GM10248 (cell line): ENCODE results near the gene KPNA5.
A peak's percentile ranks its signal among the peaks of the same experiment; 100 is the strongest.

Source experiments
- CTCF ChIA-PET: fragments of 300-600 bp; sonication (Branson Sonifier 250); formaldehyde crosslinking; extraction: SDS; loops from one replicate; lab custom pipeline; 2021; ENCODE audit warnings: antibody characterized with exemption; lab: Yijun Ruan, JAX
- POLR2A ChIA-PET: fragments of 350-650 bp; sonication (Branson Sonifier 250); formaldehyde crosslinking; extraction: SDS; loops from one replicate; lab custom pipeline; 2020; ENCODE audit warnings: antibody characterized with exemption; lab: Yijun Ruan, JAX
- DNase-seq: peaks from one replicate; pipeline ENCODE4 v3.0.0; 2012; ENCODE audit errors: extremely low spot score
- TF ChIP-seq, protein P1 (sequence below): IDR thresholded peaks from 2 replicates; pipeline ENCODE4 v1.5.1; 2012; ENCODE audit warnings: mild to moderate bottlenecking, low read depth; ENCODE audit errors: extremely low read depth, missing control alignments, control extremely low read depth

Gene KPNA5

DNA sequence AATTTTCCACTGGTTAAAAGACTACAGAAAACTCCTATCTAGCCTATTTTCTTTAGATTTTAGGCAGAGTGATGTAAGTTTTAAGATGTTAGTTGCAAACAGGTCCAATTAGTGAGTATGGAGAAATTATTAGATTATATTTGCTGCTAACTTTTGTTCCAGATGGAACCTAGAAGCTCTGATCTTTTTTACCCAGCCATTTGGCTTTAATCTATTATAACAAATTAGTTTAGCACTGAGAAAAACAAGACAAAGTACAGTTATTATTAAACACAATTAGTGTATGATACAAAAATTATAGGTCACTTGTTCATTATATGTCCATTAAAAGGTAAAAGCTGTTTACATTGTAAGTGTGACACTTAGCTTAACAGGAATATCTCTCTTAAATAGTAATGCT, 82.0 kb downstream of the KPNA5 start:
- ChIA-PET CTCF (interaction anchor here (0.6 to 0.8 kb wide), 2 partner anchors 14 to 16 kb away, joined by 3 read pairs; no protein-coding TSS in a partner anchor), POLR2A (no interaction called here)
- TF ChIP-seq, protein P1, sequence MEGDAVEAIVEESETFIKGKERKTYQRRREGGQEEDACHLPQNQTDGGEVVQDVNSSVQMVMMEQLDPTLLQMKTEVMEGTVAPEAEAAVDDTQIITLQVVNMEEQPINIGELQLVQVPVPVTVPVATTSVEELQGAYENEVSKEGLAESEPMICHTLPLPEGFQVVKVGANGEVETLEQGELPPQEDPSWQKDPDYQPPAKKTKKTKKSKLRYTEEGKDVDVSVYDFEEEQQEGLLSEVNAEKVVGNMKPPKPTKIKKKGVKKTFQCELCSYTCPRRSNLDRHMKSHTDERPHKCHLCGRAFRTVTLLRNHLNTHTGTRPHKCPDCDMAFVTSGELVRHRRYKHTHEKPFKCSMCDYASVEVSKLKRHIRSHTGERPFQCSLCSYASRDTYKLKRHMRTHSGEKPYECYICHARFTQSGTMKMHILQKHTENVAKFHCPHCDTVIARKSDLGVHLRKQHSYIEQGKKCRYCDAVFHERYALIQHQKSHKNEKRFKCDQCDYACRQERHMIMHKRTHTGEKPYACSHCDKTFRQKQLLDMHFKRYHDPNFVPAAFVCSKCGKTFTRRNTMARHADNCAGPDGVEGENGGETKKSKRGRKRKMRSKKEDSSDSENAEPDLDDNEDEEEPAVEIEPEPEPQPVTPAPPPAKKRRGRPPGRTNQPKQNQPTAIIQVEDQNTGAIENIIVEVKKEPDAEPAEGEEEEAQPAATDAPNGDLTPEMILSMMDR: no peak
- no peak for DNase-seq

DNA sequence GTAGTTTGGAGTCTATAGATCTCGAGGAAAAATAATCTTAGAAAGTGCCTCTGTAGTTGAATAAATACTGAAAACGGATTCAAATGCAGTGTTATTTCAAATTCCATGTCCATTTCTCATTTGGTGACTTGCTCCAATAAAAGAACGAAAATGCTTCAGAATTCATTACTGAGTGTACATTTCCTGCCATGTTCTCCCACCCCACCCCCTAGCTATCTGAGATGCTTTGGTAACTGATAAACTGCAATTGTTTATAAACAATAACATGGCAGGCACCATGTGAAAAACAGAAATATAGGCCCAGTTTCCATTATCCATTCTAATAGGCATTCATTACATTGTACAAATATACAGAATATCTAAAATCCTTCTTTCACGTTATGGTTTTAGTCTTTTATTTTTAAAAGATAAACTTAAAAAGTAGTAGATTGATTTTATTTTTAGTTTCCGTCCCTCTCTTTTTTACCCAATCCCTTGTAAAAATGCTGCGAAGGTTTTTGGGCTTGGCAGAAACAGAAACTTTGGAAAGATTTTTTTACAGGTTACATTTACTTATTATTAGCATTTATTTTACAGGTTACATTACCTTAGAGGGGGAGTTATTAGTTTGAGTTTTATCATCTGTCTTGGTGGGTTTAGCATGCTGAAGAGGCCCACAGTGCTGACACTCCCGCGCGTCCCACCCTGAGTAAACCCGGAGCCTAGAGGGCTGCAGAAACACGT, 83.1 kb downstream of the KPNA5 start:
- TF ChIP-seq, protein P1: no peak
- ChIA-PET POLR2A (no interaction called here), CTCF (interaction anchor here (0.6 kb wide), 1 partner anchor 15 kb away, joined by 3 read pairs; no protein-coding TSS in a partner anchor)
- no peak for DNase-seq

DNA sequence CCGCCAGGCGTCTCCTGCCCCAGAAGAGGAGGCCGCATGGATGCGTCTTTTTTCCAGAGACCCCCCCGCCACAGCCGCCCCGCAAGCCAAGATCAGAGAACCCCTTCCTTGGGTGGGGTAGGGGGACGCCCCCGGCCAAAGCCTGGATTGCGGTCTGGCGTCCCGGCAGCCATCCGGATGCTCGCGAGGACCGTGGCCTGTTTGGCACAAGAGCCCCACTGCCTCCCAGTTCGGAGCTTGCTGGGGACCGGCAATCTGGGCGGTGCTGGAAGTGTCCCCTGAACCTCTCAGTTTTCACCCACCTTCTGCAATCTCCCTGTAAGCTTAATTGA, 83.6 kb downstream of the KPNA5 start:
- POLR2A ChIA-PET: no interaction called here
- DNase-seq: no peak
- CTCF ChIA-PET: no interaction called here
- TF ChIP-seq, protein P1: no peak

DNA sequence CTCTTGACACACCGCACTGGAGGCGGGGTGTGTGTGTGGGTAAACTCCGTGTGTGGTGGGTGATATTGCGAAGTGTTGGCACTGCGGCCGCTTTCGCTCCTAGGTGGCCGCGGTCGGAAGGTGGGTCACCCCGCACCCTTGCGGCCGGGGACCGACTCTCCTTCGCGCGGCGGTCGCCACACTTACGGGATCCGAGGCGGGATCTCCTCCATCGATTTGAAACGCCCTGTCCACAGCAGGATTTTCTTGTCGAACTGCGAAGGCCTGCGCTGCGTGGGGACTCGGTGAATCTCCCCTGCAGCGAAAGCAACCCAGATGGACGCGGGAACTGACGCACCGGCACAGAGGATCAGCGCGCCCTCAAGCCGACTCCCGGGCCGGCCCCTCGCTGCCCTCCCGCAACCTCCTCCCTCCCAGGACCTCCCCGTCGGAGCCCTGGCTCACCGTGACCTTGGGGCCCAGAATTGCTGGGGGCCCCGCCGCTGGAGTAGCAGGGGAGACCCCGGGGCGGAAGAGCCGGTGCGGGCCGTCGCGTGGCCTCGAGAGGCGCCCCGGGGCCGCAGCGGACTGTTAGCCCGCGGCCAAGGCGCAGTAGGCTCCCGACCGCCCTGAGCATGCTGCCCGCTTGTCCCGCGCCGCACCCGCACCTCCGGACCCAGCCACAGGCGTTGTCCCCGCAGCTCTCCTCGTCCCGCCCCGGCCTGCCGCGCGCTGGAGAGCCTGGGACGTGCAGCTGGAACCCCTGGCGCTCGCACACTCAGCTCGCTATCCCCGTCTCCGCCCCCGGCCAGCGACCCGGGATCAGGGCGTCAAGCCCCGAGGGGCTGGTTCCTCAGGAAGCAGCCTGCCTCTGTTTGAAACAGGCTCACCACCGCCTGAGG, 84.2 kb downstream of the KPNA5 start, which contains the start of gene FAM162B:
TSS of gene FAM162B (minus strand) at position 759 of the 881 bp plus-strand sequence. CDS start at position 616, 143 bp downstream.
- TF ChIP-seq, protein P1: no peak
- peak; percentile 23 for DNase-seq
- ChIA-PET POLR2A (no interaction called here), CTCF (no interaction called here)

DNA sequence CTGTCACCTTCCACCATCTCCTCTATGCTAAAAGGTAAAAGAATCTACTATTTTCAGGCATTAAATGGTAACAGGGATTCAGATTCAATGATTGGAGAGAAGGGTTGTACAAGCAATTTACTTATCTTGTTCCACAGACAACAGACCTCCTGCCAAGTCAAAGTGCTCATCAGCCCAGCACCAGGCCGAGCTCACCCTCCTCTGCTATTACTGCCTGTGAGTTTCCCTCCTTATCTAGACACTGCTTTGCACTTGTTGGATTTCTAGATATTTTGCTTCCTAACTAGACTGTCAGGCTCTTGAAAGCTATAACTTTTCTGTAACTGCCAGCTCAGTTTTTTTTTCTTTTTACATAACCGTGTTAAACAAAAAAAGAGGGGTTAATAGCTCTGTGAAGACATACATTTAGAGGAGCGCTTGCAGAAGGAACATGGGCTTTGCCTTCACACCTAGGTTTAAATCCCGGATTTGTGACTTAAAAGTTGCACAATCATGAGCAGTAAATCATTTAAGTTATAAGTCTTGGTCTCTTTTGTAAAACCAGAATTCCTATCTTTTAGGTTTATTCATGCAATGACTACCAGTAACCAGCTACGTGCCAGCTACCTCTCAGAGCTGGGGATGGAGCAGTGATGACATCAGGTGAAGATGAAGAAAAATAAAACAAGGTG, 85.6 kb downstream of the KPNA5 start:
- TF ChIP-seq, protein P1: no peak
- CTCF ChIA-PET: interaction anchor here (0.8 to 1.5 kb wide), 2 partner anchors 9 to 19 kb away, joined by 3 read pairs; no protein-coding TSS in a partner anchor
- POLR2A ChIA-PET: no interaction called here
- no peak for DNase-seq

DNA sequence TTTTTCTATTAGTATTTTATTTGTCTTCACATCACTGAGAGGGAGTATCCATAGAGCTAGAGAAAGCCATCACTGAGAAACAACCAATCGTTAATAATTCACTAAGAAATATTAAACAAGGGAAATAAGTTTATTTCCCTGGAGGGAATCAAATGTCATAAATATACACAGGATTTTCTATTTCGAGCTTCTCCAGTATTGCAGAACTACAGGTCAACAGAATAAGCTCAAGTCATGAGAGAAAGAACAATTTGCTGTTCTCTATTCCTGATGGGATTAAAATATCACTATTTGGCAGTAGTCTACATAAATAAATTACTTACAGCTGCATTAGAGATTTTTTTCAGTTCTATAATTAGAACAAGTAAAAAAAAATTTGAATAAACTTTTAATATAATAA, 86.7 kb downstream of the KPNA5 start:
- DNase-seq: no peak
- ChIA-PET CTCF (interaction anchor here (0.8 to 1.5 kb wide), 3 partner anchors 8 to 20 kb away, joined by 3 to 4 read pairs (median 3); no protein-coding TSS in a partner anchor), POLR2A (no interaction called here)
- TF ChIP-seq, protein P1: no peak
